TTC549 (cell line): ENCODE data around the gene LEAP2.

Experiments used
- FAIRE-seq: peaks from 2 replicates; lab custom pipeline; 2012; peaks lifted over from hg19 to GRCh38; lab: Jason Lieb, UNC

Gene LEAP2, protein sequence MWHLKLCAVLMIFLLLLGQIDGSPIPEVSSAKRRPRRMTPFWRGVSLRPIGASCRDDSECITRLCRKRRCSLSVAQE

GRCh38 chr5:132873119-132873929 lies at the start of gene LEAP2:
TSS of gene LEAP2 (plus strand) at chr5:132873668. CDS start at chr5:132873695, 27 bp downstream.
- FAIRE-seq: no peak

DNA sequence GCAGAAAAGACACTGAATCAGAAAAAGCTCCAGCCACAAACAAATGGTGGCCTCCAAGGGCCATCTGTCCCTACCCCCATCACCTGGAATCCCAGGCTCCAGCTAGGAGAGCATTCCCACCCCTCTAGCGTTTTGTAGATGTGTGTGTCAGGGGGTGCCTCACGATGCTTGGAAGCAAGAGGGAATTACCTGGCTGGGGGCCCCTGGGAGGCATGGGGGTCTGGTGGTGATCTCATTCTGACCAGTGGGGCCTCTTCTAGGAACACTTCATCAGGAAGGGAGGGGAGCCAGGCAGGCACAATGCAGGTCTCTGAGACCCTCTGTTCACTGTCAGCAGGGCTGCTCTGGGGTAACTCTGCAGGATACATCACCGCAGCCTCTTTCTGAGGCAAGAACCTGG lies 49.0 kb upstream of the LEAP2 start:
- no peak for FAIRE-seq

DNA sequence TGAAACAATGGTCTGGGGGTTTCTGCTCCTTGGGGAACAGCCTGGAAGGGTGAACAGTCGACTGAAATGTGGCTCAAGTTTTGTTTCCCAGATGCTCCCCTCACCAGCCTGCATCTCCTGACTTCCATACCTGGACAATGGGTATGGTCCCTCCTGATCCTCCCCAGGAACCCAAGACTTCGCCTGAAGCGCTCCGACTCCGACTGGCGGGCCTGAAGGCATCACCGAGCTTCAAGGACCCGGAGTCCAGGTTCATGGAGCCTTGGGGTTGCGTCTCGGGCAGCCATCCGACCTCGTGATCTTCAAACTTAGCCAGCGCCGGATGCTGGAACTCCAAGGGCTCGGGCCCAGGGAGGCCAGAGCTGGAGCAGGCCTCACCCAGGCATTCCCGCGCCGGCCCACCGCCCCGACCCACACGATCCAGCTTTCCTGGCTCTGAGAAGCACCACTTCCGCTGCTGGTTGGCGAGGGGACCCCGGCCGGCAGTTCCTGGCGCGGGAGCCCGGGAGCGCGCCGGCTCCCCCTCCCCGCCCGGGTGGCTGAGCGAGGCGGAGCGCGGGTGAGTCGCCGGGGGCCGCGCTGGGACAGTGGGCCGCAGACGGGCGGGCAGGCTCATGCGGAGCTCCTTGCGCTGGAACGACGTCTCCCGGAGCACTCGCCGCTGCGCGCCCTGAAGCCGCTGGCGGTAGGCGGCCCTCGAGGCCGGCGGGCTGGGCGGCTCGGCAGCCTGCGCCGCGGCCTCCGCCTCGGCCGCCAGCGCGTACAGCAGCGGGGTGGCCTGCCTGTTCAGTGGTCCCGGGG lies 48.2 kb upstream of the LEAP2 start:
- no peak for FAIRE-seq

- FAIRE-seq: no peak
Measured at GRCh38 chr5:132825834-132826391, 47.6 kb upstream of the LEAP2 start.

- no peak for FAIRE-seq
Measured at GRCh38 chr5:132826424-132827082, 46.9 kb upstream of the LEAP2 start.

- no peak for FAIRE-seq
Measured at GRCh38 chr5:132827943-132828673, 45.4 kb upstream of the LEAP2 start.

DNA sequence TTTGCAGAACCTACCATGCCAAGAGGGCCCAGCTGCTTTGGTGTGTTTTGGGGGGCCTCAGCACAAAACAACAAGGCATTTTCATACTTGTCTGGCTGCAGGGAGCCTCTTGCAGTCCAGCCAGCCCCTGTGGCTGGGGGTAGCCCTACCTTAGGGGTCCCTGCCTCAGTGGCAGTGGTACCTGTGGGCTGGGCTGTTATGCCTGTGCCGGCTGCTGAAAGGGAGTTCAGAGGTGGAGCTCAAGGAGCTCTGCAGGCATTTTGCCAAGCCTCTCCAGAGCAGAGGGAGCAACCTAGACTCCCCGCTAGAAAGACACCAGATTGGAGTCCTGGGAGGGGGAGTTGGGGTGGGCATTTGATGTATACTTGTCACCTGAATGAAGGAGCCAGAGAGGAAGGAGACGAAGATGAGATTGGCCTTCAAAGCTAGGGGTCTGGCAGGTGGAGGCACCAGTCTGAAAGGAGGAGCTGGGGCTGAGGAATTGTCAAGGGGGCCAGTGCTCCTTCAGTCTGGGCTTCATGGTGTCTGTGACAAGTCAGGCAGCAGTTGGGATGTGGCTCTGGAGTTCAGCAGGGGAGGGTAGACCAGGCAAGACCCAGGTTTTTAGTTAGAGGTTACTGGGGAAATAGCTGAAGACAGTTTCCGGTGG lies 44.5 kb upstream of the LEAP2 start:
- no peak for FAIRE-seq

DNA sequence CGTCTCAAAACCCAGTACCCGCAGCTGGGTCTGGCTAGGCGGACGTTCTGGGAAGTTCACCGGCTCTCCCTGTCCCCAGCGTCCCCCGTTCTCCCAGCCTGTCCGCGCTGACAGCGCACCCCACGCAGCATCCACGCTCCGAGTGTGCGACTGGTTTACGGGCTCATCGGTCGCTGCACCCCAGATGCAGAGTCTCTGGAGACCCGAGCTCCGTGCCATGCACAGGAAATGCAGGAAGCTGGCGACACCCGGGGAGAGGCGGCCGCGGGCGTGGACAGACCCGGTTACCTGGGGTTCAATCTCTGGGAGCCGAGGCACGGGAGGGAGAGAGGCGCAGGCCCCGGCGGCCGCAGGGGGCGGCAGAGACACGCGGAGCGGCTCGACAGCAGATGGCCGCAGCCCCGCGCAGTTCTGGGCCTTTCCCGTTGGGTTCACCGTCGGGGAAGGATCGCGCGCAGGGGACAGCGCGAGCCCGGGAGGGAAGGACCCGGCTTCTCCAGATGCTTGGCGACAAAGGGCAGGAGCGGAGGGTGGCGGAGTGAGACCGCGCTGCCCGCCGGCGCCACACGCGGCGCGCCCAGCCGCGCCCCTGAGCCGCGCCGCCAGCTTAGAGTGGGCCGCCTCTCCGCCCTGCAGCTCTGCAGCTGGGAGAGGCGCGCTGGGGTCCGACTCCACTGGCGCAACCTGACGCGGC lies 43.6 kb upstream of the LEAP2 start:
- FAIRE-seq: no peak

DNA sequence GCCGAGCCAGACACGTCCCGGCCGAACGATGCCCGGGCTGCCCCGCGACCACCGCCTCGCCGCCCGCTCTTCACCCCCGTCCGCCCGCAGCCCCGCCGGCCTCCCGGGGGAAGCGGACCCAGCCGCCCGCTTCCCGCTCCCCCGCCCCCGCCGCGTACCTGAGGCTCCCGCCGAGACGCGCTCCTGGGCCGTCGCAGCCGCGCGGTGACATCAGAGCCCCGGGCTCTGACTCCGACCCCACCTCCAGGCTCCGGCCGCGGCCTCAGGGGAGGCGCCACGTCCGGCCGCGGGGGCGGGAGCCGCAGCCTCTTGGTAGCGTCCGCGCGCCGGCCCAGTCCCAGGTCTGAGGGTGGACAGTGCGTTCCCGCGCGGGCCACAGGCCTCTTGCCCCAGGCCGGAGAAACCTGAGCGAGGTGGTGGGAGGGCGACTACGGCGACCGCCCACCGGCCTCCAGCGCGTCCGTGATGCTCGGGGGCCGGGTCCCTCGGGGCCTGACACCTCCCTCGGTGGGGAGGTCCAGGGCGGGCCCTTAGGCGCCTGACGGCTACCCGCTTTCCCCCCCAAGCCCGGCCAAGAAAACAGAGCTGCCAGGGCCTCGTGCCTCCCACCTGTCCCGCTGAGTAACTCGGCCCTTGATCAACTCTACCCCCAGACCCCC lies 42.9 kb upstream of the LEAP2 start, which contains the start of gene SHROOM1:
Gene SHROOM1 (minus strand): TSS at position 212 of the 659 bp plus-strand sequence. CDS start 4,507 bp downstream, outside the sequence.
- no peak for FAIRE-seq

- FAIRE-seq: no peak
Measured at GRCh38 chr5:132831095-132831860, 42.2 kb upstream of the LEAP2 start.

GRCh38 chr5:132832612-132833011 lies 40.9 kb upstream of the LEAP2 start:
- no peak for FAIRE-seq

- no peak for FAIRE-seq
Measured at GRCh38 chr5:132834057-132834456, 39.4 kb upstream of the LEAP2 start.

DNA sequence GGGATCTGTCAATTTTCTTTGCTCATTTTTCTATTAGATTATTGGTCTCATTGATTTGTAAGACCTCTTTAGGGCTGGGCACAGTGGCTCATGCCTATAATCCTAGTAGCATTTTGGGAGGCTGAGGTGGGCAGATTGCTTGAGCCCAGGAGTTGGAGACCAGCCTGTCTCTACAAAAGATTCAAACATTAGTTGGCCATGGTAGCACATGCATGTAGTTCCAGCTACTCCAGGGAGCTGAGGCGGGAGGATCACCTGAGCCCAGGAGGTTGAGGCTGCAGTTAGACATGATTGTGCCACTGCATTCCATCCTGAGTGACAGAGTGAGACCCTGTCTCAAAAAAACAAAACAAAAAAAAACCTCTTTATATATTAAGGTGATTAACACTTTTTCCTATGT lies 36.6 kb upstream of the LEAP2 start:
- FAIRE-seq: no peak

DNA sequence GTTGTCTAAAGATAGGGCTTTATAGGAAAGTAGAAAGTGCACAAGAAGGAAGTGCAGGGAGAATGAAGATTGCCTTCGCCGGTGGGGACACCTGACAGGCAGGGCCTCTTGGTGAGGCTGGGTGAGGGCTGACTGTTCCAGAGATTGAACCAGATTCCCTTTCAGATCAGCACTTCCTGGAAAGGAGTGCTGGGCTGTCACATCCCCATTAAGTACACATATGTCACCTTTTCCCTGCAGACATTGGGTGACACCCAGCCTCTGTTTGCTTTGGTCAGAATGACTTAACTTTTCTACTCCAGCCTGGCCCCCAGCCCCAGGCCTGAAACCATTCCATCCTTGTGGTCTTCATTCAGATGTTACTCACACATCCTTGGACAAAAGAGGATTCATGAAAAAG lies 35.6 kb upstream of the LEAP2 start:
- no peak for FAIRE-seq

DNA sequence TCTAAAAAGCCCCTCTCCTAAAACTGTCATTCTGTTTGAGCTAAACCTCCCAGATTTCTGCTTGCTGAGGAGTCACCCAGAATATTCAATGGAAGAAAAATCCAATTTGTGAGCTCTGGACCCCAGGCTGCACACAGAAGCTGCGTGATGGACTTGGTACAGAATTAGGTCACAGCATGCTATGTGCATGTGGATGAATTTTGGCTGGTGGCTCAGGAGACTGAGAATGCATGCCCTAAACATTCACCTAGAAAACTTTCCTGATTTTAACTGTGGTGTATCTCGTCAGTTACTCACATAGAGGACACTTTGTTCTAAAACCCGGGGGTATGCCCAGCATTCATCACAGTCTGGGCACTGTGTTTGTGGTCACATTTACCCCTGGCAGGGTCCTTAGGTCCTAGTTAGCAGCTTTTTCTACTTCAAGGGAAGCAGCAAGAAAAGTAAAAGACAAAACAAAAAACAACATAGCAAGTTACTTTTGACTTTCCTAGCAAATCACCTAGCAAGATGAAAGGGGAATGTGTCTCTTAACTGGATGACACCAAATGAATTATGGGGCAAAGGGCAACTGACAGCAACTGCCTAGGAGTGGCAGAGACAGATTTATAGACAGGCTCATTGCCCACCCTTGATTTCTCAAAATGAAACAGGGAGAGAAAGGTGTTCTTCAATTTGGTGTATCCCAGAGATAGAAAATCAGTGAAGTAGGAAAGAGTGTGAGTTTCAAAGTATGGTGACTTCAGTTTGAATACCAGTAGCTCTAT lies 34.8 kb upstream of the LEAP2 start:
- FAIRE-seq: no peak

GRCh38 chr5:132839426-132840301 lies 33.8 kb upstream of the LEAP2 start:
- FAIRE-seq: no peak

GRCh38 chr5:132840313-132840712 lies 33.2 kb upstream of the LEAP2 start:
- FAIRE-seq: no peak
